SK-N-SH treated with all-trans-retinoic acid at 6 μM for 48 hours (cell line): ENCODE data around the gene ZFP62.

Experiments
- CREB5 ChIP-seq: fragments of 250-450 bp; sonication (Bioruptor Pico); IDR thresholded peaks from 2 replicates; pipeline ENCODE4 v1.5.1; 2020; ENCODE audit warnings: low read depth, mild to moderate bottlenecking, moderate library complexity
- ISL1 ChIP-seq: fragments of 250-450 bp; sonication (Bioruptor Pico); IDR thresholded peaks from 2 replicates; pipeline ENCODE4 v2.1.2; 2022; ENCODE audit warnings: mild to moderate bottlenecking, moderate library complexity
- PATZ1 ChIP-seq: fragments of 250-450 bp; sonication (Bioruptor Pico); IDR thresholded peaks from 2 replicates; pipeline ENCODE4 v1.8.0; 2020; ENCODE audit warnings: mild to moderate bottlenecking, moderate library complexity, borderline replicate concordance
- RARB ChIP-seq: fragments of 250-450 bp; sonication (Bioruptor Pico); IDR thresholded peaks from 2 replicates; pipeline ENCODE4 v1.8.0; 2021; ENCODE audit warnings: mild to moderate bottlenecking, moderate library complexity
- TCF4 ChIP-seq: fragments of 250-450 bp; sonication (Bioruptor Pico); IDR thresholded peaks from 2 replicates; pipeline ENCODE4 v1.8.0; 2021; ENCODE audit warnings: mild to moderate bottlenecking, moderate library complexity, borderline replicate concordance
- ZFP3 ChIP-seq: fragments of 250-450 bp; sonication (Bioruptor Pico); IDR thresholded peaks from 2 replicates; pipeline ENCODE4 v1.5.0; 2020; ENCODE audit warnings: mild to moderate bottlenecking, moderate library complexity
- ZFP30 ChIP-seq: fragments of 450-650 bp; formaldehyde crosslinking; IDR thresholded peaks from 2 replicates; pipeline ENCODE4 v1.5.0; 2022; ENCODE audit warnings: mild to moderate bottlenecking, moderate library complexity
- ZNF565 ChIP-seq: fragments of 450-650 bp; formaldehyde crosslinking; conservative IDR thresholded peaks from 2 replicates; pipeline ENCODE4 v1.5.0; 2020; ENCODE audit warnings: low read depth, mild to moderate bottlenecking, moderate library complexity
- ZNF70 ChIP-seq: fragments of 450-650 bp; formaldehyde crosslinking; IDR thresholded peaks from 2 replicates; pipeline ENCODE4 v1.5.0; 2020; ENCODE audit warnings: mild to moderate bottlenecking, moderate library complexity

- TF ChIP-seq ZFP30 (no peak), ZNF565 (CRISPR knock-in tag) (no peak), CREB5 (CRISPR knock-in tag) (no peak), ZFP3 (no peak), ISL1 (CRISPR knock-in tag) (no peak), PATZ1 (CRISPR knock-in tag) (no peak), RARB (CRISPR knock-in tag) (no peak), TCF4 (CRISPR knock-in tag) (no peak), ZNF70 (CRISPR knock-in tag) (no peak)
Observed at GRCh38 chr5:180818677-180819341, 42.3 kb downstream of the ZFP62 start.
